GM19397 (cell line): ENCODE results near the gene TAS2R42.

Experiments used
- ATAC-seq: cut with Tn5 transposase; IDR thresholded peaks from one replicate; pipeline ENCODE4 v1.9.1; 2021; ENCODE audit warnings: mild to moderate bottlenecking, moderate library complexity; ENCODE audit not compliant: unreplicated experiment

The TAS2R42 gene

GRCh38 chr12:11147420-11147819 lies 39.3 kb downstream of the TAS2R42 start:
- no peak for ATAC-seq

GRCh38 chr12:11144297-11144696 lies 42.4 kb downstream of the TAS2R42 start:
- no peak for ATAC-seq

GRCh38 chr12:11143352-11143751 lies 43.4 kb downstream of the TAS2R42 start:
- no peak for ATAC-seq

- no peak for ATAC-seq
Observed at GRCh38 chr12:11136075-11136474, 50.7 kb downstream of the TAS2R42 start.
